ENCODE results near the gene TMEM235.

- TF ChIP-seq ZNF777 (tag by site-specific recombination; IDR thresholded peaks at IDR 0.05; ENCODE audit: borderline replicate concordance) (no peak), CTCF (tag by site-specific recombination; IDR thresholded peaks at IDR 0.05) (no peak)
Observed at GRCh38 chr17:78251773-78252103, 20.3 kb downstream of the TMEM235 start.

Data from HEK293 (cell line).